Omental fat pad (tissue), 4 donors: Measurements from ENCODE around the gene CELSR1. TPM values are rescaled to one million over a fixed set of nuclear protein-coding genes. Genes with fewer than 3 reads are reported as not detected.

ENCODE experiments used
- ATAC-seq: fragments of 150-250 bp; one replicate; pipeline ENCODE4 v1.9.1; 2016; ENCODE audit warnings: mild to moderate bottlenecking, moderate library complexity; ENCODE audit not compliant: low FRiP score
- DNase-seq: peaks from one replicate; pipeline ENCODE4 v3.0.0-alpha.2; 2019; ENCODE audit warnings: low spot score
- total RNA-seq, 4 donors: library from RNA; depleted of rRNA; stranded (reverse); fragments of >200 nt; gene quantifications; one replicate each; pipeline ENCODE4 v1.1.0, GENCODE V29; 2016
- TF ChIP-seq, protein P1 (sequence below), 3 donors: fragments of 450-650 bp; IDR thresholded peaks; one replicate each; pipeline ENCODE4 v1.5.1; 2016 to 2017; ENCODE audit warnings: antibody characterized with exemption in 3 of 3, mild to moderate bottlenecking in 3 of 3, moderate library complexity in 2 of 3

The CELSR1 gene
- total RNA-seq, 4 donors from 2014 or later, result 1.3 to 5.9 (median 2.7) TPM

DNA sequence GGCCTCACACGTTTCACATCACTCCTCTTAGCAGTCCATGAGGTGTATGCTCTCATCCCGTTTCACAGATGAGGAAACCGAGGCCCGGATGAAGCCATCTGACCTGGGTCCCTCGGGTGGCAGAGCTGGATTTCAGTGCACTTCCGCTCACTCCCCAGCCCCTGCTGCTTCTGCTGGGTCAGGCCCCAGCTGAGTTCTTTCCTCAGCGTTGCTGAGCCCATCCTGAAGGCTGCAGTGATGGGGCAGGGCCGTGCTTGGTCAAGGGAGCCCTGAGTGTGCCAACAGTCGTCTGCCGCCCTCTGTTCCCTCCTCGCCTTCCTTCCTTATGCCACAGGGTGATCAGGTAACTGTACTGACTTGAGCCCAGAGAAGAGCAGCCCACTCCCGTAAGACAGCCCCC is 189.8 kb downstream of the CELSR1 start:
- DNase-seq (no peak), ATAC-seq (no peak)
- TF ChIP-seq, protein P1, sequence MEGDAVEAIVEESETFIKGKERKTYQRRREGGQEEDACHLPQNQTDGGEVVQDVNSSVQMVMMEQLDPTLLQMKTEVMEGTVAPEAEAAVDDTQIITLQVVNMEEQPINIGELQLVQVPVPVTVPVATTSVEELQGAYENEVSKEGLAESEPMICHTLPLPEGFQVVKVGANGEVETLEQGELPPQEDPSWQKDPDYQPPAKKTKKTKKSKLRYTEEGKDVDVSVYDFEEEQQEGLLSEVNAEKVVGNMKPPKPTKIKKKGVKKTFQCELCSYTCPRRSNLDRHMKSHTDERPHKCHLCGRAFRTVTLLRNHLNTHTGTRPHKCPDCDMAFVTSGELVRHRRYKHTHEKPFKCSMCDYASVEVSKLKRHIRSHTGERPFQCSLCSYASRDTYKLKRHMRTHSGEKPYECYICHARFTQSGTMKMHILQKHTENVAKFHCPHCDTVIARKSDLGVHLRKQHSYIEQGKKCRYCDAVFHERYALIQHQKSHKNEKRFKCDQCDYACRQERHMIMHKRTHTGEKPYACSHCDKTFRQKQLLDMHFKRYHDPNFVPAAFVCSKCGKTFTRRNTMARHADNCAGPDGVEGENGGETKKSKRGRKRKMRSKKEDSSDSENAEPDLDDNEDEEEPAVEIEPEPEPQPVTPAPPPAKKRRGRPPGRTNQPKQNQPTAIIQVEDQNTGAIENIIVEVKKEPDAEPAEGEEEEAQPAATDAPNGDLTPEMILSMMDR (IDR thresholded peaks at IDR 0.05), result no peak

DNA sequence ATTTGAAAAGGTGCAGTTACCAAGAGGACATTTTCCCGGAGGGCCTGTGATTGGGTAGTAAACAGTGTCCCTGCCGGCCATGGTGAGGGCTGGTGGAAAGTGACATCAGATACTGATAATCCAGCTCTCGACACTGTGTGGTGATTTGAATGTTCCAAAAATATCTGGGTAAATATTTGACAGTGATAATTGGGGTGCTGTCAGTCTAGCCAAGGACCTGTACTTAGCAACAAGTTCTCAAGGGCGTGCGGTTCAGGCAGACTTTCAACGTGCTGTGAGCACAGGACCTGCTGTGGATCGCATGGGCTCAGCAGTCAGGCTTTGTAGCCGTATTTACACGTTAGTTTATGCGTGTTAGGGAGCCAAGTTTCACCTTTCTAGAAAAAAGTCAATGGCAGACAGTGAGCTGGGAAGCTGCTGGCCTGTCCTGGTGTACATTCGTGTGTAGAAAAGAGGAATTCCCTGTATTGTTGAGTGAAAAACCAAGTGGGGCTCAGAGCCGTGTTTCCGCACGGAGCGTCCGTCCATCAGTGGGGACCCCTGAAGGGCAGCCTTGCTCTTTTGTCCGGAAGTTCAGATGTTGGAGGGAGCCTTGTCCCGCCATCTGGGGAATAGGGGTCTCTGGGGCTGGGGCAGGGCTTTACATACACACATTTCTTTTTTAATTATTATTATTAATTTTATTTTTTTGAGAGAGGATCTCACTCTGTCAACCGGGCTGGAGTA is 190.6 kb downstream of the CELSR1 start:
- DNase-seq (no peak), ATAC-seq (no peak)
- TF ChIP-seq, protein P1 (IDR thresholded peaks at IDR 0.05), result no peak

DNA sequence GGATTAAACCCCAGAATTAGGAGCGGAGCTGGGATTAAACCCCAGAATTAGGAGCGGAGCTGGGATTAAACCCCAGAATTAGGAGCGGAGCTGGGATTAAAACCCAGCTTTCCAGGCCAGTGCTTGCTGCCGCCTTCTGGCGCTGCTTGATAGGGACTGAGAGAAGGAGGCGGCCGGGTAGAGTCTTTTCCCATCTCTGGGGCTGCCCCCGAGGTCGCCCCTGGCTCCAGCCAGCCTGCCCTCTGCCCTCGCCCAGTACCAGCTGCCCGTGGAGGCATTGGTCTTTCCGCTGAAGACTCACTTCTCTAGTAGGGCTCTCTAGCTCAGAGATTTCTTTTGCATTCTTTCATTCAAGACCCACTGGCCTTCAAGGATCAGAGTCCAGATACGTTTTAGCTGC is 196.7 kb downstream of the CELSR1 start:
- ATAC-seq, result no peak

DNA sequence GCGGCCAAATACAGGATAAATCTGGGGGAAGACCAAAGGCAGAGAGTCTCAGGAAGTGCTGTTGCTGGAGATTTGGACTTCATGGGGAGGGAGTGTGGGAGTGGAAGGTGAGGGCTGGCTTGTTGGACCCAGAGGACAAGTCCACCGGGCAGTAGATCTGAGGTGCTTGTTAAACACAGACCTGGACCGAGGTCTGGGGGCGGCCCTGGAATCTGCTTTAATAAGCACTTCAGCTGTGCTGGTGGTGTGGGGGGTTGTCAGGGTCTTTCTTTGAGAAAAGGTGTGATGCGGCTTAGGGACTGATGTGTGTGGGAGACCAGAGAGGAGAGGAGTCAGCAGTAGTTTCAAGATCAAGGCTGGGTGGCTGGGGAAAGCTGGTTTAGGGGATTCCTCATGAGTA is 197.5 kb downstream of the CELSR1 start:
- DNase-seq (no peak), ATAC-seq (no peak)
- TF ChIP-seq, protein P1 (IDR thresholded peaks at IDR 0.05), result no peak

More for the DNA sequence above, 196.7 kb downstream of the CELSR1 start:
- DNase-seq, result no peak
- TF ChIP-seq, protein P1 (IDR thresholded peaks at IDR 0.05), result no peak

DNA sequence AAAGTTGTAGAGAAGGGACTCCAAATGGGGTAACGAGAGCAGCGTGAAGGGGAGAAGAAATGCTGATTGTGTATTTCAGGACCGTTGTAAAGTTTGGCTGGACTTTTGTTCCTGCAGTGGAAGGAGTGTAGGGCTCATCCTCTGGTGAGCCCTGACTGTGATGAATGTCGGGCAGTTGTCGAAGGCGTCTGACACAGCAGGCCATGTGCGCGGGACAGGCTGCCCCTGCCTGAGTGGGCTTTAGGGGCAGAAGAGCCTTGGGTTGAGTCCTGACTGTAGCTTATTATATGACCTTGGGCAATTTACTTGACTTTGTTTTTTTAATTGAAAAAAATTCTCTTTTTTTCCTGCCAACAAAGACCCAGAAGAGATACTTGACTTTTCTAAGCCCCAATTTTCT is 198.8 kb downstream of the CELSR1 start:
- ATAC-seq, result no peak

DNA sequence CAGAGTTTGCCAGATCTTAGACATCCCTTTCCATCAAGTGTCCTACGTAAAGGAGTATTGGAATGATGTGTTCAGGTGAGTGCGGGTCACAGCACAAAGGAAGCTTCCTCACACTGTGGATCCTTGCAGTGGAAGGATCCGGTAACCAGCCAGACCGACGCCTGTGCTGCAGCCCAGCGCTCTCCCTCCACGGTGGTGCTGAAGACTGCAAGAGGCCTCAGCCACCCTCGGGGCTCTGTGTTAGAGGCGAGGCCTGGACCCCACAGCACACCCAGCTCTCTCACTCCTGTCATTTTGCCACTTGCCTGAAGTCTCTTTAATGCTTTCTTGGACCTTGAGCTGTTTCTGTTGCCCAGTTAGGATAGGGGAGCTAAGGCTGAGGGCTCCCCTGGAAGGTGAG is 199.6 kb downstream of the CELSR1 start:
- ATAC-seq (no peak), DNase-seq (no peak)
- TF ChIP-seq, protein P1 (IDR thresholded peaks at IDR 0.05), result no peak

More for the DNA sequence above, 198.8 kb downstream of the CELSR1 start:
- TF ChIP-seq, protein P1 (IDR thresholded peaks at IDR 0.05), result no peak
- DNase-seq, result no peak
